ENCODE measurements around the gene TBC1D9B.

The TBC1D9B gene

GRCh38 chr5:179907556-179908324 lies at the start of gene TBC1D9B:
Gene TBC1D9B, minus strand, starts transcription at chr5:179907897. Its CDS starts 76 bp downstream, at chr5:179907821.
- DNase-seq (ENCODE audit: low read depth), result peak; percentile 38

- no peak for DNase-seq (ENCODE audit: low read depth)
Measured at GRCh38 chr5:179955630-179956029, 47.9 kb upstream of the TBC1D9B start.

GRCh38 chr5:179955062-179955461 lies 47.4 kb upstream of the TBC1D9B start:
- DNase-seq (ENCODE audit: low read depth), result no peak

- DNase-seq (ENCODE audit: low read depth), result peak; percentile 32
Measured at GRCh38 chr5:179954434-179954833, 46.7 kb upstream of the TBC1D9B start.

- no peak for DNase-seq (ENCODE audit: low read depth)
Measured at GRCh38 chr5:179953987-179954386, 46.3 kb upstream of the TBC1D9B start.

GRCh38 chr5:179936976-179937681 lies 29.4 kb upstream of the TBC1D9B start:
- no peak for DNase-seq (ENCODE audit: low read depth)

- DNase-seq (ENCODE audit: low read depth), result no peak
Measured at GRCh38 chr5:179930788-179931473, 23.2 kb upstream of the TBC1D9B start.

- no peak for DNase-seq (ENCODE audit: low read depth)
Measured at GRCh38 chr5:179927824-179928223, 20.1 kb upstream of the TBC1D9B start.

- no peak for DNase-seq (ENCODE audit: low read depth)
Measured at GRCh38 chr5:179926657-179927056, 19.0 kb upstream of the TBC1D9B start.

GRCh38 chr5:179923436-179923835 lies 15.7 kb upstream of the TBC1D9B start:
- no peak for DNase-seq (ENCODE audit: low read depth)

- DNase-seq (ENCODE audit: low read depth), result no peak
Measured at GRCh38 chr5:179920175-179920574, 12.5 kb upstream of the TBC1D9B start.

GRCh38 chr5:179919487-179920060 lies 11.9 kb upstream of the TBC1D9B start:
- no peak for DNase-seq (ENCODE audit: low read depth)

GRCh38 chr5:179918742-179919486 lies 11.2 kb upstream of the TBC1D9B start:
- DNase-seq (ENCODE audit: low read depth), result no peak

- DNase-seq (ENCODE audit: low read depth), result no peak
Measured at GRCh38 chr5:179916523-179916922, 8.8 kb upstream of the TBC1D9B start.

GRCh38 chr5:179915406-179915935 lies 7.8 kb upstream of the TBC1D9B start:
- no peak for DNase-seq (ENCODE audit: low read depth)

GRCh38 chr5:179914032-179914755 lies 6.5 kb upstream of the TBC1D9B start:
- DNase-seq (ENCODE audit: low read depth), result peak; percentile 45

- DNase-seq (ENCODE audit: low read depth), result no peak
Measured at GRCh38 chr5:179913461-179913860, 5.8 kb upstream of the TBC1D9B start.

GRCh38 chr5:179912951-179913350 lies 5.3 kb upstream of the TBC1D9B start:
- no peak for DNase-seq (ENCODE audit: low read depth)

- no peak for DNase-seq (ENCODE audit: low read depth)
Measured at GRCh38 chr5:179912386-179912785, 4.7 kb upstream of the TBC1D9B start.

- no peak for DNase-seq (ENCODE audit: low read depth)
Measured at GRCh38 chr5:179909224-179909623, 1.5 kb upstream of the TBC1D9B start.

GRCh38 chr5:179908528-179908927 lies 831 bp upstream of the TBC1D9B start:
- no peak for DNase-seq (ENCODE audit: low read depth)

Data from GM04504 (cell line).